OCI-LY7 (cell line): Measurements from ENCODE around the gene HEXIM2. TPM values are rescaled to one million over a fixed set of nuclear protein-coding genes. Genes with fewer than 3 reads are reported as not detected.

Experiments used
- BruUV-seq: library from RNA; stranded (reverse); fragments of 400-500 nt; replicated peaks from 2 replicates; lab custom pipeline; 2021; lab: Mats Ljungman, UMichigan
- CTCF ChIA-PET: fragments of 300-600 bp; sonication (Branson Sonifier 250); formaldehyde crosslinking; loops from one replicate; lab custom pipeline; 2022; ENCODE audit warnings: antibody characterized with exemption; ENCODE audit not compliant: unreplicated experiment; lab: Charles Lee
- POLR2A ChIA-PET: fragments of 300-600 bp; sonication (Branson Sonifier 250); formaldehyde crosslinking; loops from one replicate; lab custom pipeline; 2022; ENCODE audit warnings: antibody characterized with exemption; lab: Charles Lee
- DNase-seq: peaks from one replicate; pipeline ENCODE4 v3.0.0-alpha.2; 2015; ENCODE audit warnings: low spot score
- H2AFZ ChIP-seq: fragments of 200-600 bp; sonication (generic), shearing (Covaris generic); 2 replicates; pipeline ENCODE4 v1.6.1; 2014; ENCODE audit warnings: mild to moderate bottlenecking, antibody characterized with exemption, low read length, moderate library complexity
- H3K27ac ChIP-seq: fragments of 200-600 bp; sonication (generic); 2 replicates; pipeline ENCODE4 v1.5.1; 2014; ENCODE audit warnings: mixed run types, low read depth, mild to moderate bottlenecking, moderate library complexity, low read length, inconsistent platforms; ENCODE audit not compliant: poor library complexity, severe bottlenecking
- H3K36me3 ChIP-seq: fragments of 200-600 bp; sonication (generic); 2 replicates; pipeline ENCODE4 v1.6.1; 2014; ENCODE audit warnings: mild to moderate bottlenecking, antibody characterized with exemption, low read length, moderate library complexity, mixed read lengths; ENCODE audit not compliant: insufficient read depth
- H3K4me1 ChIP-seq: fragments of 200-600 bp; sonication (generic); 2 replicates; pipeline ENCODE4 v1.5.1; 2014; ENCODE audit warnings: mild to moderate bottlenecking, low read length; ENCODE audit not compliant: insufficient read depth, poor library complexity, severe bottlenecking
- H3K4me2 ChIP-seq: fragments of 200-600 bp; sonication (generic); 2 replicates; pipeline ENCODE4 v1.6.1; 2014; ENCODE audit warnings: mild to moderate bottlenecking, low read length
- H3K4me3 ChIP-seq: fragments of 200-600 bp; sonication (generic); 2 replicates; pipeline ENCODE4 v1.5.1; 2014; ENCODE audit warnings: mild to moderate bottlenecking, low read depth, low read length; ENCODE audit not compliant: poor library complexity, severe bottlenecking
- H3K79me2 ChIP-seq: fragments of 200-600 bp; sonication (generic); 2 replicates; pipeline ENCODE4 v1.6.1; 2016; ENCODE audit warnings: low read depth, mild to moderate bottlenecking, low read length, moderate library complexity, mixed read lengths; ENCODE audit not compliant: insufficient read depth
- H3K9me2 ChIP-seq: fragments of 200-600 bp; sonication (generic); 2 replicates; pipeline ENCODE4 v1.6.1; 2016; ENCODE audit warnings: mild to moderate bottlenecking, low read length, mixed read lengths; ENCODE audit not compliant: insufficient read depth
- H3K9me3 ChIP-seq: fragments of 200-600 bp; sonication (generic); 2 replicates; pipeline ENCODE4 v1.6.1; 2014; ENCODE audit warnings: mild to moderate bottlenecking, mixed run types, low read length, mixed read lengths
- H4K20me1 ChIP-seq: fragments of 200-600 bp; sonication (generic); 2 replicates; pipeline ENCODE4 v1.6.1; 2014; ENCODE audit warnings: mild to moderate bottlenecking, antibody characterized with exemption, low read length, moderate library complexity, mixed read lengths; ENCODE audit not compliant: insufficient read depth
- CTCF ChIP-seq: fragments of 200-600 bp; sonication (generic); conservative IDR thresholded peaks from 2 replicates; pipeline ENCODE4 v1.5.1; 2014; ENCODE audit warnings: mild to moderate bottlenecking, antibody characterized with exemption, low read length, moderate library complexity, mixed read lengths
- EZH2phosphoT487 ChIP-seq: fragments of 200-600 bp; sonication (generic); IDR thresholded peaks from 2 replicates; pipeline ENCODE4 v1.6.1; 2018; ENCODE audit warnings: low read depth, borderline replicate concordance, mild to moderate bottlenecking, mixed run types, antibody characterized with exemption, low read length, moderate library complexity, mixed read lengths
- intact Hi-C: fragments of 100-400 bp; cut with micrococcal nuclease; formaldehyde crosslinking; loops from one replicate; pipeline ENCODE4 v1.10.0; 2022; ENCODE audit not compliant: unreplicated experiment
- total RNA-seq, 2 experiments: library from RNA; depleted of rRNA in 1 of 2; stranded (reverse); fragments of >200 nt in 1 of 2; shearing (Covaris generic) in 1 of 2; gene quantifications; 2 replicates each; pipeline ENCODE4 v1.2.3, GENCODE V29; 2014 to 2022

Gene HEXIM2
- total RNA-seq, 2 experiments from 2014 or later = 8.6 to 11.1 TPM

DNA sequence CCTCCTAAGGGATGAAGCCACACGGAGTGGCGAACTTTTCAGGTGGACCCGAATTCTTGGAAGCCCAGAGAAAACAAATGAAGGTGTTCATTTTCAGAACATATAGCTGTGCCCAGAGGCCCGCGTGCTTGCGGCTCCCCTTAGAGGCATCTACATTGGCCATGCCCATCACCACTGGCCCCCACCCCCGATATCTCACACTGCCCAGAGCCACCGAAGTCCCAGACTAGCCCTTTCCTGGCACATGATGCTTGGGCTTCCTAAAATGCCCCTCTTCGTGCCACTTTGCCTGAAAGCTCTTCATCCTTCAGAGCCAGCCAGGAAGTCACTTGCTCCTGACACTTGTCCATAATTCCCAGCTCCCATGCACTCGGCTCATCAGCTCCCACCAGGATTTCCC, 15.5 kb upstream of the HEXIM2 start:
- Histone ChIP-seq H3K4me2 (peak overlapping the region; percentile 95), H3K36me3 (no peaks in the 10 kb centered on the region), H2AFZ (no peak overlapping the region), H3K9me3 (no peaks in the 10 kb centered on the region), H3K4me3 (no peak overlapping the region), H3K27ac (no peak overlapping the region), H3K9me2 (no peaks in the 10 kb centered on the region), H4K20me1 (peaks cover 8% of the 10 kb centered on the region; the same call in 1 of the 2 replicates), H3K79me2 (peaks cover 12% of the 10 kb centered on the region; the same call in 1 of the 2 replicates), H3K4me1 (peaks cover 38% of the 10 kb centered on the region)
- BruUV-seq = no TSS peak
- ChIA-PET POLR2A (interaction anchor here (0.6 kb wide), 1 partner anchor 80 kb away, joined by 3 read pairs; no protein-coding TSS in a partner anchor), CTCF (interaction anchor here (0.6 kb wide), 1 partner anchor 235 kb away, joined by 5 read pairs; no protein-coding TSS in a partner anchor)
- intact Hi-C loops = no loop called here
- TF ChIP-seq EZH2phosphoT487 (no peak), CTCF (no peak)
- DNase-seq = no peak

DNA sequence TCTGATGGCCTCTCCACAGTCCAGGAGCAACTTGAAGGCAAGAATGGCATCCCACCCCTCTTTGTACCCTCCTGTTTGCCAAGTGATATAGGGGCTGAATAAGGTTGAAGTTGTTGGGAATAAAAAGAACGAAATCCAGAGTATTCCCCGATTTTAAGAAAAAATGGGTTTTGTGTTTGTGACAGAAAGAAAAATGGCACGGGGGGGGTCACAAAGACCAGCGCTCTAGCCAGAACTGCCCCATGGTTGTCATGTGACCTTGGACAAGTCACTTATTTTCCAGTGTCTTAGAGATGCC, 15.1 kb upstream of the HEXIM2 start:
- Histone ChIP-seq H3K4me3 (peak overlapping the region; percentile 75), H4K20me1 (peaks cover 12% of the 10 kb centered on the region; the same call in 1 of the 2 replicates), H3K4me2 (peak overlapping the region; percentile 95), H3K27ac (peak overlapping the region; percentile 88), H3K9me2 (no peaks in the 10 kb centered on the region), H3K79me2 (peaks cover 12% of the 10 kb centered on the region; the same call in 1 of the 2 replicates), H3K9me3 (no peaks in the 10 kb centered on the region), H3K36me3 (no peaks in the 10 kb centered on the region), H3K4me1 (peaks cover 41% of the 10 kb centered on the region), H2AFZ (peak overlapping the region; percentile 84; the same call in 1 of the 2 replicates)
- DNase-seq = no peak
- no TSS peak for BruUV-seq
- TF ChIP-seq CTCF (no peak), EZH2phosphoT487 (no peak)
- ChIA-PET POLR2A (interaction anchor here (0.6 kb wide), 1 partner anchor 81 kb away, joined by 3 read pairs; no protein-coding TSS in a partner anchor), CTCF (interaction anchor here (0.6 kb wide), 1 partner anchor 236 kb away, joined by 5 read pairs; no protein-coding TSS in a partner anchor)
- intact Hi-C loops = no loop called here
